HEK293T (cell line): Measurements from ENCODE around the gene EPHB2.

Experiments used
- CTCF ChIA-PET: fragments of 350-600 bp; formaldehyde crosslinking; extraction: SDS; loops from one replicate; lab custom pipeline; 2021; ENCODE audit warnings: antibody characterized with exemption, inconsistent platforms; lab: Yijun Ruan, JAX
- POLR2A ChIA-PET: fragments of 350-600 bp; formaldehyde crosslinking; extraction: SDS; loops from one replicate; lab custom pipeline; 2020; ENCODE audit warnings: antibody characterized with exemption, inconsistent platforms; lab: Yijun Ruan, JAX
- DNase-seq: peaks from one replicate; pipeline ENCODE4 v3.0.0; 2012; ENCODE audit warnings: mixed read lengths; ENCODE audit errors: extremely low spot score
- ARNT ChIP-seq: fragments of 450-650 bp; IDR thresholded peaks from 2 replicates; pipeline ENCODE4 v1.6.1; 2017; ENCODE audit warnings: mild to moderate bottlenecking
- BHLHE40 ChIP-seq: fragments of 450-650 bp; IDR thresholded peaks from 2 replicates; pipeline ENCODE4 v1.6.1; 2016; ENCODE audit warnings: mild to moderate bottlenecking, moderate library complexity, borderline replicate concordance
- CTBP1 ChIP-seq: fragments of 450-650 bp; IDR thresholded peaks from 2 replicates; pipeline ENCODE4 v1.6.1; 2016; ENCODE audit warnings: borderline replicate concordance
- ELF4 ChIP-seq: fragments of 450-650 bp; IDR thresholded peaks from 2 replicates; pipeline ENCODE4 v1.6.1; 2017; ENCODE audit warnings: antibody characterized with exemption
- FOXA1 ChIP-seq: fragments of 450-650 bp; IDR thresholded peaks from 2 replicates; pipeline ENCODE4 v1.6.1; 2016; ENCODE audit warnings: mild to moderate bottlenecking
- FOXK2 ChIP-seq: fragments of 450-650 bp; IDR thresholded peaks from 2 replicates; pipeline ENCODE4 v1.6.1; 2016; ENCODE audit warnings: mild to moderate bottlenecking
- FOXM1 ChIP-seq: fragments of 450-650 bp; IDR thresholded peaks from 2 replicates; pipeline ENCODE4 v1.6.1; 2017; ENCODE audit warnings: mild to moderate bottlenecking, borderline replicate concordance
- HDGF ChIP-seq: fragments of 450-650 bp; IDR thresholded peaks from 2 replicates; pipeline ENCODE4 v1.6.1; 2017; ENCODE audit warnings: antibody characterized with exemption, borderline replicate concordance
- L3MBTL2 ChIP-seq: fragments of 450-650 bp; conservative IDR thresholded peaks from 2 replicates; pipeline ENCODE4 v1.6.1; 2016; ENCODE audit warnings: mild to moderate bottlenecking
- LEF1 ChIP-seq: fragments of 450-650 bp; IDR thresholded peaks from 2 replicates; pipeline ENCODE4 v1.6.1; 2017; ENCODE audit warnings: mild to moderate bottlenecking, borderline replicate concordance
- NFRKB ChIP-seq: fragments of 450-650 bp; IDR thresholded peaks from 2 replicates; pipeline ENCODE4 v1.6.1; 2016; ENCODE audit warnings: mild to moderate bottlenecking, moderate library complexity
- SP1 ChIP-seq: fragments of 450-650 bp; IDR thresholded peaks from 2 replicates; pipeline ENCODE4 v1.6.1; 2017
- SUZ12 ChIP-seq: fragments of 450-650 bp; IDR thresholded peaks from 2 replicates; pipeline ENCODE4 v1.6.1; 2016; ENCODE audit warnings: mild to moderate bottlenecking
- TARDBP ChIP-seq: fragments of 450-650 bp; IDR thresholded peaks from 2 replicates; pipeline ENCODE4 v1.6.1; 2016
- ZNF384 ChIP-seq: fragments of 450-650 bp; IDR thresholded peaks from 2 replicates; pipeline ENCODE4 v1.6.1; 2016
- TF ChIP-seq, protein P1 (sequence below): fragments of 450-650 bp; IDR thresholded peaks from 2 replicates; pipeline ENCODE4 v1.6.1; 2016

The EPHB2 gene

GRCh38 chr1:22863766-22864165, 153.1 kb downstream of the EPHB2 start:
- ChIA-PET CTCF (no interaction called here), POLR2A (no interaction called here)
- DNase-seq = no peak
- TF ChIP-seq HDGF (no peak), ARNT (no peak), BHLHE40 (no peak), L3MBTL2 (no peak), CTBP1 (no peak)

GRCh38 chr1:22864886-22865285, 154.2 kb downstream of the EPHB2 start:
- no peak for DNase-seq
- ChIA-PET POLR2A (no interaction called here), CTCF (interaction anchor here (0.5 kb wide), 1 partner anchor 161 kb away, joined by 3 read pairs; no protein-coding TSS in a partner anchor)
- TF ChIP-seq, protein P1, sequence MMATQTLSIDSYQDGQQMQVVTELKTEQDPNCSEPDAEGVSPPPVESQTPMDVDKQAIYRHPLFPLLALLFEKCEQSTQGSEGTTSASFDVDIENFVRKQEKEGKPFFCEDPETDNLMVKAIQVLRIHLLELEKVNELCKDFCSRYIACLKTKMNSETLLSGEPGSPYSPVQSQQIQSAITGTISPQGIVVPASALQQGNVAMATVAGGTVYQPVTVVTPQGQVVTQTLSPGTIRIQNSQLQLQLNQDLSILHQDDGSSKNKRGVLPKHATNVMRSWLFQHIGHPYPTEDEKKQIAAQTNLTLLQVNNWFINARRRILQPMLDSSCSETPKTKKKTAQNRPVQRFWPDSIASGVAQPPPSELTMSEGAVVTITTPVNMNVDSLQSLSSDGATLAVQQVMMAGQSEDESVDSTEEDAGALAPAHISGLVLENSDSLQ = no peak
- no peak for TF ChIP-seq SUZ12
- TF ChIP-seq LEF1 = no peak
- TF ChIP-seq TARDBP = no peak
- no peak for TF ChIP-seq FOXA1
- no peak for TF ChIP-seq FOXM1
- TF ChIP-seq BHLHE40 = no peak
- TF ChIP-seq ARNT = no peak
- no peak for TF ChIP-seq HDGF
- no peak for TF ChIP-seq ELF4
- no peak for TF ChIP-seq CTBP1
- TF ChIP-seq SP1 = no peak
- TF ChIP-seq L3MBTL2 = no peak
- no peak for TF ChIP-seq ZNF384
- TF ChIP-seq FOXK2 = no peak

DNA sequence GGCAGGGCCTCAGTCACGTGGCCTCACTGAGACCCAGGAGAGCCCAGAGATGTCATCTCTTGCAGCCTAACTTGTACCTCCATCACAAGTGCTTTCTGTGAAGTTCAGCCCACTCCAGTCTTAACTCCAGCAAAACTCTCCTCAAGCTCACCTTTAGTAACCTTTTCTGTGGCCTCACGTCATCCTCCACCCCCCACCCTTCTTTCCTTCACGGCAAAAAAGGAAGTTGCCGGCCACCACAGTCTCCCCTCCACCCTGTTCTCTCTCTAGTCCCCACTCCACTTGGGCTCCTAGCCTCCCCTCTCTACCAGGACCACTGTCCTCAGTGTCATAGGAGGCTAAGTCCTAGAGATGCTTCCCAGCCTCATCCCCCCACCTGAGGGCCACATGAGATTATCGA, 155.1 kb downstream of the EPHB2 start:
- CTCF ChIA-PET = interaction anchor here (0.7 kb wide), 1 partner anchor 65 kb away, joined by 3 read pairs; no protein-coding TSS in a partner anchor
- no peak for DNase-seq
- TF ChIP-seq HDGF (no peak), ELF4 (no peak), BHLHE40 (no peak), TARDBP (no peak), SUZ12 (no peak), ZNF384 (no peak), FOXM1 (no peak), SP1 (no peak), LEF1 (no peak), FOXA1 (no peak), CTBP1 (no peak), NFRKB (no peak), FOXK2 (no peak), ARNT (no peak), L3MBTL2 (no peak)
- TF ChIP-seq, protein P1 = no peak
- POLR2A ChIA-PET = no interaction called here

DNA sequence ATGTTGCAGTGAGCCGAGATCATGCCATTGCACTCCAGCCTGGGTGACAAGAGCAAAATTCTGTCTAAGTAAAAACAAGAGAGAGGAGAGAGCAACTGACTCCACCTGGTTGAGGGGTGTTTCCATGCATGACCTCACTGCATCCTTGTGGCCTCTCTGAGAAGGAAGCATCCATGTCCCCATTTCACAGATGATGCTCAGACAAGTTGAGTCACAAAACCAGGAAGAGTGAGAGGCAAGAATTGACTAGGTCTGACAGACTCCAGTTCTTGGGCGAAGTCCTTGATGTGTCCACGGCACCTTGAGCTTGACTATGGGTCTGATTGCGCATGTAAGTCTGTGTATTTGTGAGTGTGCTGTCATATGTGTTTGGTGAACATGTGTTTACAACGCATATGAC, 156.2 kb downstream of the EPHB2 start:
- no peak for DNase-seq
- POLR2A ChIA-PET = no interaction called here
- CTCF ChIA-PET = no interaction called here
- TF ChIP-seq, protein P1 = no peak
- TF ChIP-seq ARNT = no peak

DNA sequence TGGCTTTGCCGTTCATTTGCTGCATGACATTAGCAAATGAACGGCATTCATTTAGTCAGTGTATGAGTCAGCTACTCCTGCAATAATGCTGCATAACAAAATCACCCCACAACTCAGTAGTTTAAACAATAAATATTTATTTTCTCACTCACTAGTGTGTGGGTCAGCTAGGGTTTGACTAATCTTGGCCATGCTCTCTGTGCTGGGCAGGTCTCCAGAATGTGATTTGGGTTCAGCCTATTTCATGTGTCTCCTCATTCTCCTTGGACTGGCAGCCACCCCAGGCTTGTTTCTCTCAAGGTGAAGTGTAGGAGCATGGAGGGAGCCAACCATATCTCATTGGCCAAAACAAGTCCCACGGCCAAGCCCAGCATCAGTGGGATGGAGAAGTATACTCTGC, 157.7 kb downstream of the EPHB2 start:
- no peak for TF ChIP-seq SUZ12
- no peak for TF ChIP-seq LEF1
- no peak for TF ChIP-seq TARDBP
- no peak for TF ChIP-seq ARNT
- TF ChIP-seq FOXM1 = no peak
- no peak for TF ChIP-seq FOXK2
- TF ChIP-seq SP1 = no peak
- no peak for TF ChIP-seq NFRKB
- TF ChIP-seq FOXA1 = no peak
- no peak for TF ChIP-seq L3MBTL2
- no peak for TF ChIP-seq HDGF
- TF ChIP-seq, protein P1 = no peak
- TF ChIP-seq BHLHE40 = no peak
- TF ChIP-seq ZNF384 = no peak
- TF ChIP-seq ELF4 = no peak
- TF ChIP-seq CTBP1 = no peak
- POLR2A ChIA-PET = no interaction called here
- no peak for DNase-seq
- CTCF ChIA-PET = no interaction called here

- ChIA-PET POLR2A (no interaction called here), CTCF (interaction anchor here (1.3 kb wide), 1 partner anchor 165 kb away, joined by 3 read pairs; no protein-coding TSS in a partner anchor)
- TF ChIP-seq L3MBTL2 (no peak), HDGF (no peak), ZNF384 (no peak)
- DNase-seq = no peak
These were observed 158.7 kb downstream of the EPHB2 start for GRCh38 chr1:22869325-22869724.
